ENCODE data around the gene ZDHHC18.

Gene ZDHHC18, protein sequence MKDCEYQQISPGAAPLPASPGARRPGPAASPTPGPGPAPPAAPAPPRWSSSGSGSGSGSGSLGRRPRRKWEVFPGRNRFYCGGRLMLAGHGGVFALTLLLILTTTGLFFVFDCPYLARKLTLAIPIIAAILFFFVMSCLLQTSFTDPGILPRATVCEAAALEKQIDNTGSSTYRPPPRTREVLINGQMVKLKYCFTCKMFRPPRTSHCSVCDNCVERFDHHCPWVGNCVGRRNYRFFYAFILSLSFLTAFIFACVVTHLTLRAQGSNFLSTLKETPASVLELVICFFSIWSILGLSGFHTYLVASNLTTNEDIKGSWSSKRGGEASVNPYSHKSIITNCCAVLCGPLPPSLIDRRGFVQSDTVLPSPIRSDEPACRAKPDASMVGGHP

DNA sequence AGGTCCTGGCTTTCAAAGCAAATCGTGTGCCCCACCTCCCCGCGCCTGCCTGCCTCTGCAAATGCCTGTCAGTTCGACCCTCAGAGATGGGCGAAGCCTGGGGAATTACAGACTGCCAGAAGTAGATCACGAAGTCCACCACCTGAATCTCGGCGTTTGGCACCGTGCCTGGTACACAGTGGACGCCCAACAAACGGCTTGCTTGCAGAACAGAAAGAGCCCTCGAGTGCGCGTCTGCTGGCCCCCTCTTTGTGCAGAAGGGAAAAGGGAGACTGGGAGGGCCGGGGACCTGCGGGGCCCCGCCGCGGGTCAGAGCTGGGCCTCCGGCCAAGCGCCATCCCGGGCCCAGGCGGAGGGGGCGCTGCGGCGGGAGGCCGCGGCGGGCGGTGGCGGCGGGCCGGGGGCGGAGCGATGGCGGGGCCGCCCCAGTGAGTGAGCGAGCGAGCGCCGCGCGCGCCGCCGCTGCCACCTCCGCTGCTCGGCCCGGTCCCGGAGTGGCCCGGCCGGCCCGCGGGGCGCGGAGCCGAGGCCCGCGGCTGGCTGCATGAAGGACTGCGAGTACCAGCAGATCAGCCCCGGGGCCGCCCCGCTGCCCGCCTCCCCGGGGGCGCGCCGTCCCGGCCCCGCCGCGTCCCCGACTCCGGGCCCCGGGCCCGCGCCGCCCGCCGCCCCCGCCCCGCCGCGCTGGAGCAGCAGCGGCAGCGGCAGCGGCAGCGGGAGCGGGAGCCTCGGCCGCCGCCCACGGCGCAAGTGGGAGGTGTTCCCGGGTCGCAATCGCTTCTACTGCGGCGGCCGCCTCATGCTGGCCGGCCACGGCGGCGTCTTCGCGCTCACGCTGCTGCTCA is at the start of gene ZDHHC18:
Gene ZDHHC18 (plus strand): TSS at position 428 of the 845 bp plus-strand sequence. CDS start 117 bp downstream, at position 545.
- peak; percentile 80 for DNase-seq (ENCODE audit: low spot score)

GRCh38 chr1:26779098-26779668 is 47.3 kb upstream of the ZDHHC18 start:
- DNase-seq (ENCODE audit: low spot score), result no peak

DNA sequence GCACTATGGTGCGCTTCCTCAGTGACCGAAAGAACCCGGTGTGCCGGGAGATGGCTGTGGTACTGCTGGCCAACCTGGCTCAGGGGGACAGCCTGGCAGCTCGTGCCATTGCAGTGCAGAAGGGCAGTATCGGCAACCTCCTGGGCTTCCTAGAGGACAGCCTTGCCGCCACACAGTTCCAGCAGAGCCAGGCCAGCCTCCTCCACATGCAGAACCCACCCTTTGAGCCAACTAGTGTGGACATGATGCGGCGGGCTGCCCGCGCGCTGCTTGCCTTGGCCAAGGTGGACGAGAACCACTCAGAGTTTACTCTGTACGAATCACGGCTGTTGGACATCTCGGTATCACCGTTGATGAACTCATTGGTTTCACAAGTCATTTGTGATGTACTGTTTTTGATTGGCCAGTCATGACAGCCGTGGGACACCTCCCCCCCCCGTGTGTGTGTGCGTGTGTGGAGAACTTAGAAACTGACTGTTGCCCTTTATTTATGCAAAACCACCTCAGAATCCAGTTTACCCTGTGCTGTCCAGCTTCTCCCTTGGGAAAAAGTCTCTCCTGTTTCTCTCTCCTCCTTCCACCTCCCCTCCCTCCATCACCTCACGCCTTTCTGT is 46.0 kb upstream of the ZDHHC18 start:
- no peak for DNase-seq (ENCODE audit: low spot score)

DNA sequence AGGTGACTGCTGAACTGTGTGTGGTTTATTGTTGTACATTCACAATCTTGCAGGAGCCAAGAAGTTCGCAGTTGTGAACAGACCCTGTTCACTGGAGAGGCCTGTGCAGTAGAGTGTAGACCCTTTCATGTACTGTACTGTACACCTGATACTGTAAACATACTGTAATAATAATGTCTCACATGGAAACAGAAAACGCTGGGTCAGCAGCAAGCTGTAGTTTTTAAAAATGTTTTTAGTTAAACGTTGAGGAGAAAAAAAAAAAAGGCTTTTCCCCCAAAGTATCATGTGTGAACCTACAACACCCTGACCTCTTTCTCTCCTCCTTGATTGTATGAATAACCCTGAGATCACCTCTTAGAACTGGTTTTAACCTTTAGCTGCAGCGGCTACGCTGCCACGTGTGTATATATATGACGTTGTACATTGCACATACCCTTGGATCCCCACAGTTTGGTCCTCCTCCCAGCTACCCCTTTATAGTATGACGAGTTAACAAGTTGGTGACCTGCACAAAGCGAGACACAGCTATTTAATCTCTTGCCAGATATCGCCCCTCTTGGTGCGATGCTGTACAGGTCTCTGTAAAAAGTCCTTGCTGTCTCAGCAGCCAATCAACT is 45.2 kb upstream of the ZDHHC18 start:
- no peak for DNase-seq (ENCODE audit: low spot score)

- DNase-seq (ENCODE audit: low spot score), result no peak
Observed at GRCh38 chr1:26782521-26783212, 43.8 kb upstream of the ZDHHC18 start.

DNA sequence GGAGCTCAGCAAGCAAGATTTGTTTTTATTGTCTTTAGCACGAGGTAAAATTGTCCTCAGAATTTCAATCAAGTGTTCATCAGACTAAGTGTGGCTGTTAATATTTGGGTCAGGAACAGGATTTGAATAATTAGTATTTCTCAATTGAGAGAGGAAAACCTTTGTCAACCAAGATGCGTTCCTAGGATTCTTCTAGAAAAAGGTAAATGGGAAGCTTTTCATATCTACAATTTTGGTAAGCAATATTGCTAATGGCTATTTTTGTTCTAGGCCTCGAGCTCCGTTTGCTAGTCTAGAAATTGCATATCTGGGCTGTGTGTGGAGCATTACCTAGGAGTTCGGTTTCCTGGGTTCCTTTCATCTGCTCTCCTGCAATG is 42.9 kb upstream of the ZDHHC18 start:
- DNase-seq (ENCODE audit: low spot score), result no peak

GRCh38 chr1:26784023-26784871 is 42.2 kb upstream of the ZDHHC18 start:
- DNase-seq (ENCODE audit: low spot score), result peak; percentile 84

DNA sequence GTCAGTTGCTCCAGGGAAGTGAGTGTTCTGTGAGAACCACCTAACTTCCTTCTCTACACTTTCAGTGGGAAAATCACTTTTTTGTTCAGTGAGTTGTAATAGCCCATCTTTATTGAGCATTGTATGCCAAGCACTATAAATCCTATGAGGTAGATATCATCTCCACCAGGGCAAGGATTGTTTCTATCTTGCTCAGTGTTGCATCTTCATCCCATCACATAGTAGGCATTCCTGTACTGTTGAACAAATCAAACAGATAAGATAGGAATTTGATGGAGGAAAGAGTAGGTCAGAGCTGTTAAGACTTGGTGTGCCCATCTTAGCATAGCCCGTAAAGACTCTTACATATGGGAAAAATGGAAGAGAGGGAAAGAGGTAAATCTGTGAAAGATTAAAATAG is 41.6 kb upstream of the ZDHHC18 start:
- no peak for DNase-seq (ENCODE audit: low spot score)

GRCh38 chr1:26785611-26786436 is 40.7 kb upstream of the ZDHHC18 start:
- DNase-seq (ENCODE audit: low spot score), result no peak

GRCh38 chr1:26786437-26787380 is 39.8 kb upstream of the ZDHHC18 start:
- peak; percentile 74 for DNase-seq (ENCODE audit: low spot score)

- no peak for DNase-seq (ENCODE audit: low spot score)
Observed at GRCh38 chr1:26787381-26787705, 39.1 kb upstream of the ZDHHC18 start.

GRCh38 chr1:26787706-26788514 is 38.6 kb upstream of the ZDHHC18 start, which contains the start of gene PIGV:
Gene PIGV (plus strand): TSS chr1:26787950. CDS start chr1:26790816, 2,866 bp downstream.
- DNase-seq (ENCODE audit: low spot score), result peak; percentile 79

DNA sequence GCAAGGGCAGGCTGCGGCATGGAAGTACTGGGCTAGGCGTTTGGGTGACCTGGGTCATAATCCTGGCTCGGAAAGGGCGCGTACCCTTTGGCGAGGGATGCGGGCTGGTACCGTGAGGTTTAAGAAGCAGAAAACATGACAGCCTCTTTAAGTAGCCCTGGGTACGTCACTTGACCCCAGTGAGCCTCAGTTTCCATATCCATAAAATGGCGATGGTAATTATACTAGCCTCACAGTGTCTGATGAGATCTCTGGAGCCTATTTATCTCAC is 38.0 kb upstream of the ZDHHC18 start:
- no peak for DNase-seq (ENCODE audit: low spot score)

- DNase-seq (ENCODE audit: low spot score), result peak; percentile 83
Observed at GRCh38 chr1:26788836-26789611, 37.5 kb upstream of the ZDHHC18 start.

DNA sequence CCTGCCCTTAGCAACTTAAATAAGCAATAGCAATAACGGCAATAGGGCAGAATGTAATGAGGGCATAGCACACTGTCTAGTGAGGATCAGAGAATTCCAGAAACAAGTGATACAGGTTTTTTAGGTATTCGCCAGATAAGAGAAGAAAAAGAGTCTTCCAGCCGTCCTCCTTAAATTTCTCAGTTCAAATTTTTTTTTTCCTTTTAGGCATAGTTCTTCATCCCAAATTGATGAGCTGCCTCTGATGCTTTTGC is 36.9 kb upstream of the ZDHHC18 start:
- DNase-seq (ENCODE audit: low spot score), result no peak

- no peak for DNase-seq (ENCODE audit: low spot score)
Observed at GRCh38 chr1:26789931-26790330, 36.6 kb upstream of the ZDHHC18 start.

DNA sequence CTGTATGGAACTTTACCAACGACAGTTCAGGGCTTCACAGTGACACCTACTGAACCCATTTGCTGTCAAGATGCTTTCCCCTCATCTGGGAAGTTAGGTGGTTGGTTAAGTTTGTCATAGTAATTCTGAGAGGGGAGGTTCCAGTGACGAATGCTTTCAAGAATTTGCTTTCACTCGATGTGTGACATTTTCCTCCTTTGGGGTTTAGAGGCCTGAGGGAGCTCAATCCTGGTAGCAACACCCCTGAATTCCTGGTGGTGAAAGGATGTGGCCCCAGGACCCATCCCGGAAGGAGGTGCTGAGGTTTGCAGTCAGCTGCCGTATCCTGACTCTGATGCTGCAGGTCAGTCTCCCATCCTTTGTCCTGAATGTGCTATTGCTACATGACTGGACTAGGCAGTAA is 35.9 kb upstream of the ZDHHC18 start:
- DNase-seq (ENCODE audit: low spot score), result no peak

All from HuH-7 (cell line).